ENCODE measurements around the gene DOCK1. TPM values are rescaled to one million over a fixed set of nuclear protein-coding genes. Genes with fewer than 3 reads are reported as not detected.

Gene DOCK1
- total RNA-seq, 1 donor from 2014 or later, result 57.8 TPM

DNA sequence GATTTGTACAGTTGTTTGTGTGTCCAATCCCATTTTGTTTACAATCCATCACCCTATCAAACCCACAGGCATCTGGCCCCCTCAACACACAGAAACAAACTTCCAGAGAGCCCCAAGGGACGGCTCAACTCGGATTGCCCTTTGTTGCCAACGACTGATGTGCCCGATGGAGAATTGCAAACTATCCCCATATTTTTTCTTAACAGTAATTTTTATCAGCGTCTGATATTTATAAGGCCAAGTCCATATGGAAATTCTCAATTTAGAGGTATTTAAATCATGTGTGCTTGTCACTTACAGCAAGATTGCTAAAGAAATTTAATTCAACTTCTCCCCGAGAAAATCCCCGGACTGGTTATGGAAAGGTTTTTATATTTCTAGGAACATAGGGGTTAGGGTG lies 530.0 kb downstream of the DOCK1 start:
- TF ChIP-seq, protein P1, sequence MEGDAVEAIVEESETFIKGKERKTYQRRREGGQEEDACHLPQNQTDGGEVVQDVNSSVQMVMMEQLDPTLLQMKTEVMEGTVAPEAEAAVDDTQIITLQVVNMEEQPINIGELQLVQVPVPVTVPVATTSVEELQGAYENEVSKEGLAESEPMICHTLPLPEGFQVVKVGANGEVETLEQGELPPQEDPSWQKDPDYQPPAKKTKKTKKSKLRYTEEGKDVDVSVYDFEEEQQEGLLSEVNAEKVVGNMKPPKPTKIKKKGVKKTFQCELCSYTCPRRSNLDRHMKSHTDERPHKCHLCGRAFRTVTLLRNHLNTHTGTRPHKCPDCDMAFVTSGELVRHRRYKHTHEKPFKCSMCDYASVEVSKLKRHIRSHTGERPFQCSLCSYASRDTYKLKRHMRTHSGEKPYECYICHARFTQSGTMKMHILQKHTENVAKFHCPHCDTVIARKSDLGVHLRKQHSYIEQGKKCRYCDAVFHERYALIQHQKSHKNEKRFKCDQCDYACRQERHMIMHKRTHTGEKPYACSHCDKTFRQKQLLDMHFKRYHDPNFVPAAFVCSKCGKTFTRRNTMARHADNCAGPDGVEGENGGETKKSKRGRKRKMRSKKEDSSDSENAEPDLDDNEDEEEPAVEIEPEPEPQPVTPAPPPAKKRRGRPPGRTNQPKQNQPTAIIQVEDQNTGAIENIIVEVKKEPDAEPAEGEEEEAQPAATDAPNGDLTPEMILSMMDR (IDR thresholded peaks at IDR 0.05), result no peak
- Mint-ChIP-seq H3K27ac (ENCODE audit: unreplicated experiment) (no peak overlapping the region), H3K4me3 (ENCODE audit: unreplicated experiment) (no peak overlapping the region), H3K36me3 (ENCODE audit: low read depth) (peaks cover 46% of the 10 kb centered on the region), H3K4me1 (ENCODE audit: low read depth) (no peaks in the 10 kb centered on the region), H3K27me3 (ENCODE audit: low read depth) (no peaks in the 10 kb centered on the region), H3K9me3 (ENCODE audit: low read depth) (no peaks in the 10 kb centered on the region)
- no peak for DNase-seq (ENCODE audit: low spot score)

DNA sequence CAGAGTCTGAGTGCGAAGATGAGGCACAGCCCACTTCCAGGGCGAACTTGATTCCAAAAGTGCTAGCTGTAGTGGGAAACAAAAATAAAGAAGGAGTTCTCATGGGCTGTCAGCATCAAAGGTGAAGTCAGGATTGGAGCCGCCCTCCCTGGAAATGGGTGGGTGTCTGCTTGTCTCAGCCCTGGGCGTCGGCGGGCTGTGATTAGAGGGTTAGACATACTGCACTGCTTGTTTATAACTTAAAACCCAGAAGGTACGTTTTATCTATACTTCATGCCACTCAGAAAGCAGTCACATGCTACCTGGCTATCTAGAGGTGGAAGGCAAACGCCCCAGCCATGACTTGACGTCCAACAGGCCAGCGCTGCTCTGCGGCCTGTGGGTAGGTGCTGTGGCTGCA lies 535.1 kb downstream of the DOCK1 start:
- peaks cover 49% of the 10 kb centered on the region for H3K36me3 Mint-ChIP-seq (ENCODE audit: low read depth)
- H3K4me1 Mint-ChIP-seq (ENCODE audit: low read depth), result no peaks in the 10 kb centered on the region
- no peaks in the 10 kb centered on the region for H3K9me3 Mint-ChIP-seq (ENCODE audit: low read depth)
- no peaks in the 10 kb centered on the region for H3K27me3 Mint-ChIP-seq (ENCODE audit: low read depth)
- no peak overlapping the region for H3K27ac Mint-ChIP-seq (ENCODE audit: unreplicated experiment)
- TF ChIP-seq, protein P1 (IDR thresholded peaks at IDR 0.05), result no peak
- no peak overlapping the region for H3K4me3 Mint-ChIP-seq (ENCODE audit: unreplicated experiment)
- DNase-seq (ENCODE audit: low spot score), result no peak

DNA sequence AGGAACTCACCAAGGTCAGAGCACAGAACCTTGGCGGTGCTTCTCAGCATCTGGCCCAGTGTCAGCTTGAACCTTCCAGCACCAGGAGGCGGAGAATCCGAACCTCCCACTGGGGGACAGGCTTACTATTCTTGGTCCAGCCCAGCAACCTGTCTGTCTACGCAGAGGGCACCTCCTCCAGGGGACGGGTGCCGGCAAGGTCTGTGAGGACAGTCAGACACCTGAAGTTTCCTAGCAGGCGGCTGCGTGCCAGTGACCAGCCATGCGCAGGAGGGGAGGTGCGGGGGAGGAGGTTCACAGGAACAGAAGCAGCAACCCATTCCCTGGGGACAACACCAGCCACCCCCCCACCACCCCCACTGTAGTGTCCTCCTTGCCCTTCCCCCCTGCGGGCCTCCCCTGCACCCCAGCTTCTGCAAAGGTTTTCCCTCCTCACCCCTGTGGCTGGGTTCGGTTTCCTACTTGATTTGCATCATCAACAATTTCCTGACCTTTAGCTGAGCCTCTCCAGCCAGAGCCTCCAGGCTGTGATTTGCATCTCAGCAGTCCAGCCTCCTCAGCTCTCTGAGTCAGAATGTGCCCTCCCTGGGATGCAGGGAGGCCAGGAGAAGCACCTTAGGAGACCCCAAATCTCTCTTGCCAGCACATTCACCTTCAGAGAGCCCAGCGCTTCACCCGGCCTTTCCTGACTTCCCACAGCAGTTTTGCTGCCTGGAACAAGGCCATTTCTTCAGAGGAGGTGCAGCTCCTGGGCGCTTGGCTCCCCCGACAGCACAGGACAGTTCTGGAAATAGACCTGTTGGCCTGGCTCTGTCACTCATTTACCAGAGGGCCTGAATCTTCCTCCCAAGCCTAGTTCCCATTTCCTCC lies 536.4 kb downstream of the DOCK1 start:
- no peaks in the 10 kb centered on the region for H3K9me3 Mint-ChIP-seq (ENCODE audit: low read depth)
- peaks cover 51% of the 10 kb centered on the region for H3K36me3 Mint-ChIP-seq (ENCODE audit: low read depth)
- no peak overlapping the region for H3K4me3 Mint-ChIP-seq (ENCODE audit: unreplicated experiment)
- H3K27ac Mint-ChIP-seq (ENCODE audit: unreplicated experiment), result no peak overlapping the region
- no peaks in the 10 kb centered on the region for H3K27me3 Mint-ChIP-seq (ENCODE audit: low read depth)
- TF ChIP-seq, protein P1 (IDR thresholded peaks at IDR 0.05), result no peak
- no peaks in the 10 kb centered on the region for H3K4me1 Mint-ChIP-seq (ENCODE audit: low read depth)
- DNase-seq (ENCODE audit: low spot score), result no peak

DNA sequence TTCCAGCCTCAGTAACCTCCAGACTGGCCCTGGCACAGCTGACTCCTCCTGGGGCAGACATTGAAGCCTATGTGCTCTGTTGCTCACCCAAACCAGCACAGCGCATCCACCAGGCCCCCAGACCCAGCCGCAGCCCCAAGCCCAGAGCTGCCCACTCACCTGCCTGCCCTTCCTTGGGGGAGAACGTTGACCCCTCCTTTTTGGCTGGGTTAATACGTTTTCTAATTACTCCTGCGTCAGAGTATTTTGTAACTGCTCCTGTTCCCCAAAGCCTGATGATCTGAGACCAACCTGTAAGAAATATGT lies 536.9 kb downstream of the DOCK1 start:
- no peak for DNase-seq (ENCODE audit: low spot score)
- Mint-ChIP-seq H3K4me1 (ENCODE audit: low read depth) (no peaks in the 10 kb centered on the region), H3K9me3 (ENCODE audit: low read depth) (no peaks in the 10 kb centered on the region), H3K36me3 (ENCODE audit: low read depth) (peaks cover 51% of the 10 kb centered on the region), H3K27me3 (ENCODE audit: low read depth) (no peaks in the 10 kb centered on the region), H3K4me3 (ENCODE audit: unreplicated experiment) (no peak overlapping the region), H3K27ac (ENCODE audit: unreplicated experiment) (no peak overlapping the region)
- TF ChIP-seq, protein P1 (IDR thresholded peaks at IDR 0.05), result no peak

DNA sequence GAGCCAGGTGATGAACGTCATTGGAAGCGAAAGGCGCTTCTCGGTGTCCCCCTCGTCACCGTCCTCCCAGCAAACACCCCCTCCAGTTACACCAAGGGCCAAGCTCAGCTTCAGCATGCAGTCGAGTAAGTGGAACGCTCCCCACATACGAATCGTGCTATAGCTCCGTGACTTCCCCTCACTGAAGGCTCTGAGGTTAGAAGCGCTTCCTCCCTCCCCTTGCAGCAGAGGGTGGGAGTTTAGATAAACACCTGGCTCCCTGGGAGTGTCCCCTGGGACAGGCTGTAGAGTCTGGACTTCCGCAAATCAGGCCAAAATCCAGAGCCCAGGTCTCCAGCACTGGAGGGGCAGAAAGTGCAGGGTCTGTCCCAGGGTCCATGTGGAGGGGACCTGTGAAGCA lies 538.9 kb downstream of the DOCK1 start:
- H3K4me3 Mint-ChIP-seq (ENCODE audit: unreplicated experiment), result no peak overlapping the region
- peaks cover 57% of the 10 kb centered on the region for H3K36me3 Mint-ChIP-seq (ENCODE audit: low read depth)
- no peaks in the 10 kb centered on the region for H3K27me3 Mint-ChIP-seq (ENCODE audit: low read depth)
- no peak for DNase-seq (ENCODE audit: low spot score)
- H3K4me1 Mint-ChIP-seq (ENCODE audit: low read depth), result no peaks in the 10 kb centered on the region
- TF ChIP-seq, protein P1 (IDR thresholded peaks at IDR 0.05), result no peak
- no peak overlapping the region for H3K27ac Mint-ChIP-seq (ENCODE audit: unreplicated experiment)
- no peaks in the 10 kb centered on the region for H3K9me3 Mint-ChIP-seq (ENCODE audit: low read depth)
